DOHH2 (cell line): Measurements from ENCODE around the gene SLC9A1.

Experiments used
- H3F3A ChIP-seq: fragments of 200-600 bp; sonication (generic), shearing (Covaris generic); 2 replicates; pipeline ENCODE4 v1.6.0; 2016; ENCODE audit warnings: antibody characterized with exemption, mild to moderate bottlenecking; ENCODE audit not compliant: control insufficient read depth, insufficient read depth
- H3K27ac ChIP-seq: fragments of 200-600 bp; sonication (generic); 2 replicates; pipeline ENCODE4 v1.5.1; 2014; ENCODE audit warnings: low read depth, mild to moderate bottlenecking, low read length, moderate library complexity
- H3K27me3 ChIP-seq: fragments of 200-600 bp; sonication (generic); 2 replicates; pipeline ENCODE4 v1.6.1; 2014; ENCODE audit warnings: mild to moderate bottlenecking, low read length, mixed read lengths; ENCODE audit not compliant: control insufficient read depth
- H3K36me3 ChIP-seq: fragments of 200-600 bp; sonication (generic); 2 replicates; pipeline ENCODE4 v1.6.1; 2014; ENCODE audit warnings: mild to moderate bottlenecking, low read length, moderate library complexity, mixed read lengths; ENCODE audit not compliant: control insufficient read depth
- H3K4me1 ChIP-seq: fragments of 200-600 bp; sonication (generic); 2 replicates; pipeline ENCODE4 v1.6.1; 2014; ENCODE audit warnings: mild to moderate bottlenecking, low read length, mixed read lengths; ENCODE audit not compliant: control insufficient read depth
- H3K4me2 ChIP-seq: fragments of 200-600 bp; sonication (generic); 2 replicates; pipeline ENCODE4 v1.6.0; 2014; ENCODE audit warnings: mild to moderate bottlenecking, low read length, moderate library complexity
- H3K4me3 ChIP-seq: fragments of 200-600 bp; sonication (generic); 2 replicates; pipeline ENCODE4 v1.5.1; 2014; ENCODE audit warnings: mild to moderate bottlenecking, low read length, mixed read lengths
- H3K79me2 ChIP-seq: fragments of 200-600 bp; sonication (generic); 2 replicates; pipeline ENCODE4 v1.6.1; 2014; ENCODE audit warnings: mild to moderate bottlenecking, low read length, mixed read lengths; ENCODE audit not compliant: control insufficient read depth
- H3K9me2 ChIP-seq: fragments of 200-600 bp; sonication (generic); replicated peaks from 2 replicates; pipeline ENCODE4 v1.6.1; 2014; ENCODE audit warnings: mild to moderate bottlenecking, low read length, mixed read lengths; ENCODE audit not compliant: control insufficient read depth
- H3K9me3 ChIP-seq: fragments of 200-600 bp; sonication (generic); 2 replicates; pipeline ENCODE4 v1.6.1; 2014; ENCODE audit warnings: antibody characterized with exemption, low read length, mixed read lengths; ENCODE audit not compliant: control insufficient read depth, insufficient read depth
- H4K20me1 ChIP-seq: fragments of 200-600 bp; sonication (generic); 2 replicates; pipeline ENCODE4 v1.6.0; 2014; ENCODE audit warnings: low read depth, mild to moderate bottlenecking, antibody characterized with exemption, low read length, moderate library complexity; ENCODE audit not compliant: control insufficient read depth, insufficient read depth
- CTCF ChIP-seq: fragments of 200-600 bp; sonication (generic); IDR thresholded peaks from one replicate; pipeline ENCODE4 v1.5.1; 2014; ENCODE audit warnings: antibody characterized with exemption, mild to moderate bottlenecking, low read depth, low read length; ENCODE audit not compliant: poor library complexity, severe bottlenecking
- EZH2phosphoT487 ChIP-seq: fragments of 200-600 bp; sonication (generic); IDR thresholded peaks from 2 replicates; pipeline ENCODE4 v1.6.1; 2017; ENCODE audit warnings: borderline replicate concordance, mild to moderate bottlenecking, antibody characterized with exemption, low read length, moderate library complexity, mixed read lengths

The SLC9A1 gene

DNA sequence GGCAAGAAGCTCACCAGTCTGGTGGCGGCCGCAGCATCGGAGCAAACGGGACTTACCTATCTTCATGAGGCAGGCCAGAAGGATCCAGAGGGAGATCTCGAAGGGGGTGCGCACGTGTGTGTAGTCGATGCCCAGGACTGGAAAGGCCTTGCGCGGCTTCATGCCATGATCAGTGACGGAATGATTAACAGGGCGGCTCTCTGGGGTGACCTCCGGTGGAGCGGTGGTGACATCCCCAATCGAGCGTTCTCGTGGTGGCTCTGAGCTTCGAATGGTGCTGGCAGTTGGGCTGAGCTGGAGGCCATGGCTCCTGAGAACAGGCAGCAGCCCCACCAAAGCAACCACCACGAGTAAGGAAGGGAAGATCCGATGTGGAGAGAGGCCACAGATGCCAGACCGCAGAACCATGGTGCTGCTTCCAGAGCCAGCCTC is 982 bp downstream of the SLC9A1 start:
- Histone ChIP-seq H3K4me3 (peak overlapping the region; percentile 74), H3F3A (peaks cover 14% of the 10 kb centered on the region; the same call in 1 of the 2 replicates), H3K36me3 (no peaks in the 10 kb centered on the region), H3K9me3 (no peaks in the 10 kb centered on the region), H3K4me2 (peak overlapping the region; percentile 75), H3K4me1 (peaks cover 55% of the 10 kb centered on the region), H3K79me2 (peaks cover 53% of the 10 kb centered on the region), H3K27me3 (no peaks in the 10 kb centered on the region), H4K20me1 (0 out of 2 replicates have a peak, but pooled peaks cover 3% of the 10 kb centered on the region), H3K27ac (no peak overlapping the region), H3K9me2 (no peaks in the 10 kb centered on the region)
- no peak for TF ChIP-seq CTCF
- no peak for TF ChIP-seq EZH2phosphoT487

DNA sequence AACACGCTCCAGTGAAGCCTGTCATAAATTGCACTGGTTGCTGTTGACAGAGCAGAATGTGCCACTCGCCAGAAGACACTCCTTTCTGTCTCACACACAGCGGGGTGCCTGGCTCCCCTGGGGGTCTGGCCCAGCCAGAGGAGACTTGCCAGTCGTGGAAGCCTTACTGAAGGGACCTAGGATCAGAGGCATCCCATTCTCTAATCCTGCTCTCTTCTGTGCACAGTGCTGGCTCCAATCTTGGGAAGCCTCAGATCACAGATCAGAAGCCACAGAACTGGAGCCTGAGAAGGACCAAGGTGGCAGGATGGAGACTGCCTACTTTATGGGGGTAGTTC is 1.4 kb downstream of the SLC9A1 start:
- H4K20me1 ChIP-seq, result 0 out of 2 replicates have a peak, but pooled peaks cover 3% of the 10 kb centered on the region
- peak overlapping the region; percentile 75 for H3K4me2 ChIP-seq
- H3K9me2 ChIP-seq, result no peaks in the 10 kb centered on the region
- no peaks in the 10 kb centered on the region for H3K36me3 ChIP-seq
- peaks cover 15% of the 10 kb centered on the region for H3F3A ChIP-seq
- peaks cover 58% of the 10 kb centered on the region for H3K79me2 ChIP-seq
- no peaks in the 10 kb centered on the region for H3K27me3 ChIP-seq
- TF ChIP-seq EZH2phosphoT487 (no peak), CTCF (no peak)
- H3K4me1 ChIP-seq, result peaks cover 60% of the 10 kb centered on the region
- no peak overlapping the region for H3K27ac ChIP-seq
- no peaks in the 10 kb centered on the region for H3K9me3 ChIP-seq
- H3K4me3 ChIP-seq, result peak overlapping the region; percentile 74

GRCh38 chr1:27152829-27153548 is 1.9 kb downstream of the SLC9A1 start:
- Histone ChIP-seq H3K9me3 (no peaks in the 10 kb centered on the region), H4K20me1 (0 out of 2 replicates have a peak, but pooled peaks cover 3% of the 10 kb centered on the region), H3F3A (peaks cover 16% of the 10 kb centered on the region), H3K4me2 (peak overlapping the region; percentile 75), H3K27ac (no peak overlapping the region), H3K27me3 (no peaks in the 10 kb centered on the region), H3K4me1 (peaks cover 65% of the 10 kb centered on the region), H3K9me2 (no peaks in the 10 kb centered on the region), H3K4me3 (peak overlapping the region; percentile 74), H3K79me2 (peaks cover 62% of the 10 kb centered on the region), H3K36me3 (no peaks in the 10 kb centered on the region)
- TF ChIP-seq CTCF (no peak), EZH2phosphoT487 (no peak)
